Activated T-helper 1 cell treated with anti-CD3 and anti-CD28 coated beads, Interleukin-12 subunit alpha, Interleukin-12 subunit beta, Interleukin-2, Interleukin-4 antibody, amounts not matched to agents 30 ng/mL and 10 ng/mL and 1 ng/mL, durations not matched to agents 14 hours and 24 hours and 36 hours (primary cell): Measurements from ENCODE around the gene FIBP. TPM values are rescaled to one million over a fixed set of nuclear protein-coding genes. Genes with fewer than 3 reads are reported as not detected.

ENCODE experiments used
- DNase-seq: peaks from one replicate; pipeline ENCODE4 v3.0.0; 2021; ENCODE audit warnings: low spot score
- H3K27ac Mint-ChIP-seq: one replicate; pipeline ENCODE4 v1.8.0; 2021; ENCODE audit warnings: mild to moderate bottlenecking, mixed read lengths
- H3K27me3 Mint-ChIP-seq: one replicate; pipeline ENCODE4 v1.8.0; 2022; ENCODE audit warnings: mild to moderate bottlenecking, moderate library complexity, mixed read lengths; ENCODE audit not compliant: insufficient read depth
- H3K36me3 Mint-ChIP-seq: one replicate; pipeline ENCODE4 v1.8.0; 2021; ENCODE audit warnings: low read depth, mixed read lengths
- H3K4me1 Mint-ChIP-seq: one replicate; pipeline ENCODE4 v1.8.0; 2021; ENCODE audit warnings: low read depth, mixed read lengths
- H3K4me3 Mint-ChIP-seq: one replicate; pipeline ENCODE4 v1.8.0; 2021; ENCODE audit warnings: mild to moderate bottlenecking, moderate library complexity, mixed read lengths
- H3K9me3 Mint-ChIP-seq: one replicate; pipeline ENCODE4 v1.8.0; 2021; ENCODE audit warnings: mixed read lengths
- intact Hi-C: fragments of 100-400 bp; cut with micrococcal nuclease; formaldehyde crosslinking; loops from one replicate; pipeline ENCODE4 v1.15.1; 2024
- total RNA-seq: library from RNA; stranded (reverse); gene quantifications from 2 replicates; pipeline ENCODE4 v1.2.3, GENCODE V29; 2022

Gene FIBP
- total RNA-seq, 1 donor from 2014 or later: 93.2 TPM

DNA sequence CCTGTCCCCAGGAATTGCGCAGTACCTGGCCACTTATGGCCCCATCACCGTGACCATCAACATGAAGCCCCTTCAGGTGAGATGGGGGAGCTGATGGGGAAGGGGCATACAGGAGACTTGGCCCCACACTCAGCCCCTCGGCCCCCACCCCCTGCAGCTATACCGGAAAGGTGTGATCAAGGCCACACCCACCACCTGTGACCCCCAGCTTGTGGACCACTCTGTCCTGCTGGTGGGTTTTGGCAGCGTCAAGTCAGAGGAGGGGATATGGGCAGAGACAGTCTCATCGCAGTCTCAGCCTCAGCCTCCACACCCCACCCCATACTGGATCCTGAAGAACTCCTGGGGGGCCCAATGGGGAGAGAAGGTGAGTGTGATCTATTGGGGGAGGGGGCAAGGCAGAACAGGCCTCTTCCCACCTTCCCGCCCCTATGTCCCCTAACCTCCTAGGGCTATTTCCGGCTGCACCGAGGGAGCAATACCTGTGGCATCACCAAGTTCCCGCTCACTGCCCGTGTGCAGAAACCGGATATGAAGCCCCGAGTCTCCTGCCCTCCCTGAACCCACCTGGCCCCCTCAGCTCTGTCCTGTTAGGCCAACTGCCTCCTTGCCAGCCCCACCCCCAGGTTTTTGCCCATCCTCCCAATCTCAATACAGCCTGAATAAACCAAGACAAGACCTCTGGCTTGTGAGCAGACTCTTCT is 5.1 kb downstream of the FIBP start:
- no peaks in the 10 kb centered on the region for H3K9me3 Mint-ChIP-seq
- H3K36me3 Mint-ChIP-seq: peaks cover 28% of the 10 kb centered on the region
- intact Hi-C loops: no loop called here
- H3K4me1 Mint-ChIP-seq: peaks cover 50% of the 10 kb centered on the region
- no peaks in the 10 kb centered on the region for H3K27me3 Mint-ChIP-seq
- no peak overlapping the region for H3K4me3 Mint-ChIP-seq
- DNase-seq: no peak
- no peak overlapping the region for H3K27ac Mint-ChIP-seq

DNA sequence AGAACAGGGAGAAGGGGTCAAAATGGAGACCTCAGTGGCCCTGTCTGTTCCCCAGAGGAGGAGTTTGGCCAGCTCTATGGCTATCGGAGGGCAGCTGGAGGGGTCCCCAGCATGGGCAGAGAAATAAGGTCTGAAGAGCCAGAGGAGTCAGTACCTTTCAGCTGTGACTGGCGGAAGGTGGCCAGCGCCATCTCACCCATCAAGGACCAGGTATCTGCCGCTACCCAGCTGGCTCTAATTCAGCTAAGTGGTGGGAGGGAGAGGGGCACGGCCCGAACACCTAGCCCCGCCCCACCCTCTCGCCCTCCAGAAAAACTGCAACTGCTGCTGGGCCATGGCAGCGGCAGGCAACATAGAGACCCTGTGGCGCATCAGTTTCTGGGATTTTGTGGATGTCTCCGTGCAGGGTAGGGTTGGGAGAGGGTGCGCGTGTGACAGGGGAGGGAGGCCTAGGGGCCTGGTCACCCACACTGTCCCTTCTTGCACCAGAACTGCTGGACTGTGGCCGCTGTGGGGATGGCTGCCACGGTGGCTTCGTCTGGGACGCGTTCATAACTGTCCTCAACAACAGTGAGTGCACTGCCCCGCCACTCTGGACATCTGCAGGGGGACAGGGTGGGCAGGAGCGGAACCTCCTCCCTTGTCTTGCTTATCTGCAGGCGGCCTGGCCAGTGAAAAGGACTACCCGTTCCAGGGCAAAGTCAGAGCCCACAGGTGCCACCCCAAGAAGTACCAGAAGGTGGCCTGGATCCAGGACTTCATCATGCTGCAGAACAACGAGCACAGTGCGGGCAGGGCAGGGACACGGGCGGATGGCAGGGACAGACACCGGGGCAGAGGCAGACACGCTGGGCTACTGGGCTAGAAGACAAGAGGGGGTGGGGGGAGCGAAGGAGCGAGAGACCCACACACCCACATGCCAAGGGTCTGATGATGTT is 5.9 kb downstream of the FIBP start:
- peaks cover 27% of the 10 kb centered on the region for H3K36me3 Mint-ChIP-seq
- DNase-seq: no peak
- H3K4me3 Mint-ChIP-seq: no peak overlapping the region
- no peak overlapping the region for H3K27ac Mint-ChIP-seq
- no peaks in the 10 kb centered on the region for H3K9me3 Mint-ChIP-seq
- peaks cover 50% of the 10 kb centered on the region for H3K4me1 Mint-ChIP-seq
- no peaks in the 10 kb centered on the region for H3K27me3 Mint-ChIP-seq
- intact Hi-C loops: no loop called here

DNA sequence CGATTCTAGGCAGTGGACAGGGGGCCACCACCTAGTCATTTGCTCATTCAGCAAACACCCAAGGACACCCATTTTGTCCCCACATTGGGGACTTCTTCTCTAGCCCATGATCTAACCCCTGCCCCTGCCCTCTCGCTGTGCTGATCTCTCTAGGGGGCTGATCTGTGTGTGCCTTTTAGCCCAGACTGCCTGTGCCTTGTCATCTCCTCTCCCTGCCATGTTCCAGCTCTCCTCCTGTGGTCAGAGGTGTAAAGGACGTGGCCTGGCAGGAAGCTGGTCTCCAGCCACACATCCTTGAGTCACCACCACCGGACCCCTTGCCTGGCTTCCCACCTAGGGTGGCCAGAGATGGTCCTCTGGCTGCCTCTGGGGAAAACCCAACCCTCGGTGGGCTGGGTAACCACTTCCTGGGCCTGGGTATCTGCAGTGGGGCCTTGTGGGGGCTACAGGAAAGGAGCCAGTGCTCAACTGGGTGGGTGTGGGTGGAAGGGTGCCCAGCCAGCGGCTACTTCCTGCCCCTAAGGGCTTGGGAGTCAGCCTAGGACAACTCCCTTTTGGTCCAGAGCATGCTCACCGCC is 7.3 kb downstream of the FIBP start:
- no peak for DNase-seq

DNA sequence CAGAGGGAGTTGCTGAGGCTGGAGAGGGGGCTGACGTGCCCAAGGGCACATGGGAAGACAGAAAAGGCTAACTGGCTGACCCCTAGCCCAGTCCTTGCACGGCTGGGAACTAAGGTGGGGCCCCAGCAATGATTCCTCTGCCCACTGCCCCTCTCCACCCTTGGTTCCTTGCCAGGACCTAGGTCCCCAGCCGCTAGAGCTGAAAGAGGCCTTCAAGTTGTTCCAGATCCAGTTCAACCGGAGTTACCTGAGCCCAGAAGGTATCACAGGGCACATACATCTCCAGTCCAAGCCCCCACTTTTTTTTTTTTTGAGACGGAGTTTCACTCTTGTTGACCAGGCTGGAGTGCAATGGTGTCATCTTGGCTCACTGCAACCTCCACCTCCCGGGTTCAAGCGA is 8.2 kb downstream of the FIBP start:
- H3K36me3 Mint-ChIP-seq: peaks cover 14% of the 10 kb centered on the region
- intact Hi-C loops: no loop called here

More for the DNA sequence above, 7.3 kb downstream of the FIBP start:
- peaks cover 20% of the 10 kb centered on the region for H3K36me3 Mint-ChIP-seq
- peaks cover 43% of the 10 kb centered on the region for H3K4me1 Mint-ChIP-seq
- intact Hi-C loops: no loop called here
- no peaks in the 10 kb centered on the region for H3K27me3 Mint-ChIP-seq
- peak overlapping the region; percentile 86 for H3K27ac Mint-ChIP-seq
- no peak overlapping the region for H3K4me3 Mint-ChIP-seq
- H3K9me3 Mint-ChIP-seq: no peaks in the 10 kb centered on the region

DNA sequence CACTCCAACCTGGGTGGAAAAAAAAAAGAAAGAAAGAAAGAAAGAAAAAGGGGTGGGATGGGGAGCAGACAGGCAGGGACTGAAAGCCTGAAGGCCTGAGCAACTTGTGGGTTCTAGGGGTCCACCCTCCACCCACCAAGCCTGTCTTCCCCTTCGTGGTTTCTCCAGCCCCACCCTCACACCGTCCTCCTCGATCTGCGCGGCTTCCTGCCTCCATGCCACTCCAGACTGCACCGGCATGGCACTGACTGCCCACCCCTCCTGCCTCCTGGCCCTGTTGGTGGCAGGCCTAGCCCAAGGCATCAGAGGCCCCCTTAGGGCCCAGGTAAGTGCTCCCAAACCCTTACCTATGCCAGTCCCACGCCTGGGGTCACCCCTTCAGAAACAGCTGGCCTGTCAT is 8.7 kb downstream of the FIBP start, which contains the start of gene CTSW:
CTSW (plus strand) TSS at position 221 of the 400 bp plus-strand sequence; CDS start at position 239, 18 bp downstream.
- H3K27me3 Mint-ChIP-seq: no peaks in the 10 kb centered on the region
- DNase-seq: no peak

More for the DNA sequence above, 8.2 kb downstream of the FIBP start:
- H3K27ac Mint-ChIP-seq: no peak overlapping the region
- no peaks in the 10 kb centered on the region for H3K27me3 Mint-ChIP-seq
- H3K4me3 Mint-ChIP-seq: no peak overlapping the region
- peaks cover 36% of the 10 kb centered on the region for H3K4me1 Mint-ChIP-seq
- DNase-seq: no peak
- H3K9me3 Mint-ChIP-seq: no peaks in the 10 kb centered on the region

DNA sequence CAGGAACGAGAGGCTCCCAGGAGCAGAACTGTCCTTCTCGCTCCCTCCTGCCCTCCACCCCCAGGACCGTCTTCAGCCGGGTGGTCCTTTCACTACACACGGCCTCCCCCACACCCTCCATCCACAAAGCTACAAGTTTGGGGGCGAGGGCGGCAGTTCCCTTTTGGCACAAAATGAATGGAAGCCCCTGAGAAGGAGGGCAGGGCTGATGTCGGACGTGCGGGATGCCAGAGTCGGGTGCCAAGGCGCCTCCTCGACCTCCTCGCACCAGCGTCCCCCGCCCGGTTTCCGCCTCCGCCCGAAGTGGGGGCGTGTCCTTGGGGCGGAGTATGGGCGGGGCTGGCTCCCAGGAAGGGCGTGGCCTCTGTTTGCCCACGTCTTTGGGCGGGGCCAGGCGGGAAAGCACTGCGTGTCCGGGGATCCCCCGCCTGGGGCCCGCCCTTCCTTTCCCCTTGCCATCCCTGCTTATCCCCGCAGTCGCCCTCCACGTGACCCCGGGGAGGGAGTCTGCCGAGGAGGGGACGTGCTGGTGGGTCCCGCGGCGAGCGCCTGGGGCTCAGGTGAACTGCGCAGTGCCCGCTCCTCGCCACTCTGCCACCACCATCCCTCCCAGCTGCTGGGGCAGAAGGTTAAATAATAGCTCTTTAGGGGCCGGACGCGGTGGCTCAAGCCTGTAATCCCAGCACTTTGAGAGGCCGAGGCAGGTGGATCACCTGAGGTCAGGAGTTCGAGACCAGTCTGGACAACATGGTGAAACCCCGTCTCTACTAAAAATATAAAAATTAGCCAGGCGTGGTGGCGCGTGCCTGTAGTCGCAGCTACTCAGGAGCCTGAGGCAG is 14.7 kb downstream of the FIBP start:
- Mint-ChIP-seq H3K4me3 (peak overlapping the region; percentile 90), H3K27ac (peak overlapping the region; percentile 72), H3K9me3 (no peaks in the 10 kb centered on the region), H3K4me1 (peaks cover 16% of the 10 kb centered on the region), H3K27me3 (peaks cover 1% of the 10 kb centered on the region), H3K36me3 (no peaks in the 10 kb centered on the region)
- peak; percentile 97 for DNase-seq
- intact Hi-C loops: loop anchor here (1.0 kb wide), 4 partner anchors 13 to 129 kb away; partner anchors contain the start of genes BANF1, C11orf68, DRAP1 and EIF1AD

More for the DNA sequence above, 8.7 kb downstream of the FIBP start, which contains the start of gene CTSW:
- H3K9me3 Mint-ChIP-seq: no peaks in the 10 kb centered on the region
- peaks cover 10% of the 10 kb centered on the region for H3K36me3 Mint-ChIP-seq
- peaks cover 31% of the 10 kb centered on the region for H3K4me1 Mint-ChIP-seq
- peak within 1 kb of the TSS; percentile 42 for H3K4me3 Mint-ChIP-seq
- intact Hi-C loops: no loop called here
- peak within 1 kb of the TSS; percentile 86 for H3K27ac Mint-ChIP-seq

DNA sequence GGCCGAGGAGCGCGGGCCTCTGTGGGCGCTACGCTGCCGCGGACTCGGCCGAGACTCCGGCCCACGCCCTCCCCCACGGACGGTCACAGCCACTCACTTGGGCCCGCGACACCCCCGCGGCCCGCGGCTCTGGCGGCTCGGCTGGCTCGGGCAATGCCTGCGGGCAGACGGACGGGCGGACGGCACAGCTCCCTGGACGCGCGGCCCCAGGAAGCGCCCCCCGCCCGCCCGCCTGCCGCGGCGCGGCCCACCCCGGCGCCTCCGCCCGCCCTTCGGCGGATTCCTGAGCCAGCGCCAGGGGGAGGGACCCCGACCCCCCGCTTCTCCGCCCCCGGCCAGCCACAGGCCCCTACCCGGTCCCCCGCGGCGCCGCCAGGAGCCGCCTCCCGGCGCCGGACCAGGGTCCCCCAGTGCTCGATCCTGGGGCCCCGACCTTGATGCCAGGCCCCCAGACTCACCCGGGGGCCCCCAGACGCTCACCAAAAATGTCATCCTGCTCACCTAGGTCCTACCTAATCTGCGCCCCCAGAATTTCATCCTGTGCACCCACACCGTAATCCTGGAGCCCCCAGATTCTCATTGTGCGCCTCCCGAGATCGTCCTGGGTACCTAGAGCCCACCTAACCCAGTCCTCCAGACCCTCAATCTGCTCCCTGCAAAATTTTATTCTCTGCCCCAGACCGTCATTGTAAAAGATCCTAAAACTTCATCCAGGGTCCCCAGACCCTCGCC is 15.5 kb downstream of the FIBP start, which contains the start of gene EFEMP2:
EFEMP2 (minus strand) TSS at position 215 of the 732 bp plus-strand sequence. CDS start 446 bp downstream, outside the sequence.
- Mint-ChIP-seq H3K9me3 (no peaks in the 10 kb centered on the region), H3K36me3 (no peaks in the 10 kb centered on the region), H3K27ac (peak within 1 kb of the TSS; percentile 72), H3K4me3 (peak within 1 kb of the TSS; percentile 90), H3K4me1 (peaks cover 16% of the 10 kb centered on the region), H3K27me3 (peaks cover 1% of the 10 kb centered on the region)
- no peak for DNase-seq
- intact Hi-C loops: loop anchor here (1.0 kb wide), 4 partner anchors 12 to 130 kb away; partner anchors contain the start of genes BANF1, C11orf68, DRAP1 and EIF1AD

DNA sequence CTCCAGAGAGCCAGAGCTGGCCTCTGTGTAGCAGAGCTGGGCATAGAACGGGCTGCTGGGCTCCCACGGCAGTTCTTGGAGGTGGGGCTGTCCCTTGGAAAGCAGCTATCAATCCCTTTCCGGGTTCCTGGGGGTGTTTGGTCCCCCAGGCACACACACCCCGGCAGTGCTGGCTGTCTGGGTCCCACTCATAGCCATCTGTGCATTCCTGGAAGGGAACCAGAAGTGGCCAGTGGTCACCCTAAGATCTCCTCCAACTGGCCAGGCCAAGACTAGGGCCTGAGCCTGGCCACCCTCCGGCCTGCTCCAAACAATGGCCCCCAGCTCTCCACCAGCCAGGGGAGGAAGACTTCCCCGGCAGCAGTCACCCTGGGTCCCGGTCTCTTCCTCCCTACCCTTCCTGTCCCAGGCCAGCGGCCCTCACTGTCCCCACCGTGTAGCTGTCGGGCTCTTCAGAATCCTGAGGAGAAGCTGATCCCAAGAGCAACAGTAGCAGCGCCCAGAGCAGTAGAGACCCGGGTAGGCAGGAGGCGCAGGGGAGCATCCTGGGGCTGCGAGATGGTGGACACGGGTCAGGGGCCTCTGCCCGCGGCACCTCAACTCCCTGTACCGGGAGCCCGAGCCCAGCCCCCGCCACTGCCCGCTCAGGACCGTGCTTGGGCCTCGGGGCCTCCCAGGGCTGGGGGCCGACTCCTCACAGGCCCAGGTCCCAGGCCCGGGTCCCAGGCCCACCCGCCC is 16.3 kb downstream of the FIBP start:
- Mint-ChIP-seq H3K36me3 (peaks cover 4% of the 10 kb centered on the region), H3K4me3 (peak overlapping the region; percentile 39), H3K4me1 (peaks cover 16% of the 10 kb centered on the region), H3K9me3 (no peaks in the 10 kb centered on the region), H3K27me3 (peaks cover 1% of the 10 kb centered on the region), H3K27ac (no peak overlapping the region)
- intact Hi-C loops: no loop called here
- no peak for DNase-seq

DNA sequence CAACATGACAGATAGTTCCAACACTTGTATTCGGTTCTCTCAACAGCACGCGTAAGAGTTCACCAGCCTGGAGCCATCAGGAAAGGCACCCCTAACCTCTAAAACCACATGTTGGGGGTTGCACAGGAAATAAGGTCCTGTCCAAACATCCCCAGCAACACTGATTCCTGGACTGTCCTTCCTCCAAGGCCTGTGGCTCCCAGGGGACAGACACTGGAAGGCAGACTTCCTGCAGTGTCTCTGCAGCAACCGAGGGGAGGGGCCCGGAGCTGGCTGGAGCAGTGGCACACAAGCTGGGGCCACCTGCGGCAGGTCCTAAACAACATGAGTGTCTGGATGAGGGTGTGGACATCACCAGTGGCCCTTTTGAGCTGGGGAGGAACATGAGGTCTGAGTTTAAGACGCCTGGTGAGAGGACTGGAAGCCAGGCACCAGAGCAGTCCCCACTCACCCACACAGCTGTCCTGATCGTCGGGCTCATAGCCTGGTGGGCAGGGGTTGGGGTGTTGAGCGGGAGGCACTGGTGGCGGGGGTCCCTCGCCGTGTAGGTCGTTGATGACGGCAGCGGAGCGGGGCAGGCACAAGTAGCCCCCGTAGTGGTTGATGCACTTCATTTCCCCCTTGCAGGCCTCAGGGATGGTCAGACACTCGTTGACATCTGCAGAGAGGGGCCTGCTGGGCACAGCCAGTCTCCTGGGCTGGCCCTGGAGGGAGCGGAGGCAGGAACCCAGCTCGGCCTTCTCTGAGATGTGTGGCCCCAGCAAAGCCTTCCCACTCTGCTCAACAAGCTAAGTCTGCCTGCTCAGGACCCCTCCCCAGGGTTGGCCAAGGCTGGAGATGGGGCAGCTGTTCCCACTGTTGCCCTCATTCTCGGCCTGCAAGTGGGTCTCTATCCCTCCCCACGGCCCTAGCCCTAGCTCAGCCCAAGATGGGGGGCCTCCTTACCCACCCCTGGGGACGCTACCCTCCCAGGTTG is 17.3 kb downstream of the FIBP start:
- no peak overlapping the region for H3K27ac Mint-ChIP-seq

DNA sequence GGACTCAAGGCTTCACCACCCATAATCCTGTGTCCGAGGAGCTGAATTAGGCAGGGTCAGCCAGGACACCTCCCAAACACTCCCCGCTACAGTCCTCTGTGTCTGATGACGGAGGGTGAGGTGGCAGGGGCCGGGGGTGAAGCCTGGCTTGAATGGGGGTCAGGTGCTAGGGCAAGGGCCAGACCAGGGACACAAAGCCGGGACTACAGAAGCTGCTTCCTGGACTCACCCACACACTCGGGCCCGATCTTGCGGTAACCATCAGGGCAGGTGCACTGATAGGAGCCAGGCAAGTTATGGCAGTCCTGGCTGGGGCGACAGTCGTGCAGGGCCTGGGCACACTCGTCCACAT is 18.0 kb downstream of the FIBP start:
- intact Hi-C loops: no loop called here
- Mint-ChIP-seq H3K27me3 (peaks cover 1% of the 10 kb centered on the region), H3K9me3 (no peaks in the 10 kb centered on the region), H3K4me1 (peaks cover 16% of the 10 kb centered on the region), H3K27ac (no peak overlapping the region), H3K36me3 (peaks cover 8% of the 10 kb centered on the region), H3K4me3 (no peak overlapping the region)
- no peak for DNase-seq

More for the DNA sequence above, 17.3 kb downstream of the FIBP start:
- Mint-ChIP-seq H3K4me3 (peak overlapping the region; percentile 2), H3K9me3 (no peaks in the 10 kb centered on the region), H3K4me1 (peaks cover 16% of the 10 kb centered on the region), H3K27me3 (peaks cover 1% of the 10 kb centered on the region), H3K36me3 (peaks cover 6% of the 10 kb centered on the region)
- DNase-seq: no peak
- intact Hi-C loops: no loop called here
